WERI-Rb-1 (cell line): ENCODE data around the gene FMC1.

ENCODE experiments used
- DNase-seq: peaks from one replicate; pipeline ENCODE4 v3.0.0-alpha.2; 2020
- H3K27ac ChIP-seq: fragments of 250-450 bp; sonication (Bioruptor Pico); 2 replicates; pipeline ENCODE4 v1.5.1; 2020; ENCODE audit warnings: mild to moderate bottlenecking, moderate library complexity
- H3K27me3 ChIP-seq: fragments of 250-450 bp; sonication (Bioruptor Pico); 2 replicates; pipeline ENCODE4 v1.5.1; 2021; ENCODE audit warnings: mild to moderate bottlenecking, low read depth, moderate library complexity; ENCODE audit not compliant: insufficient read depth, severe bottlenecking
- H3K36me3 ChIP-seq: fragments of 250-450 bp; sonication (Bioruptor Pico); 2 replicates; pipeline ENCODE4 v1.5.1; 2020; ENCODE audit warnings: mild to moderate bottlenecking, moderate library complexity
- H3K4me3 ChIP-seq: 2 replicates; pipeline ENCODE4 v1.5.1; 2011; ENCODE audit warnings: low read depth, mild to moderate bottlenecking, control low read depth, low read length
- H3K9me3 ChIP-seq: fragments of 250-450 bp; sonication (Bioruptor Pico); 2 replicates; pipeline ENCODE4 v1.5.1; 2021; ENCODE audit warnings: mild to moderate bottlenecking, moderate library complexity; ENCODE audit not compliant: severe bottlenecking
- TF ChIP-seq, protein P1 (sequence below): IDR thresholded peaks from 2 replicates; pipeline ENCODE4 v1.5.1; 2011; ENCODE audit warnings: low read depth, mild to moderate bottlenecking, control low read depth, inconsistent platforms, low read length

FMC1 gene

GRCh38 chr7:139341058-139341775 is at the start of gene FMC1:
FMC1 (plus strand) TSS chr7:139341337; CDS start chr7:139341385, 48 bp downstream.
- DNase-seq: peak; percentile 95
- Histone ChIP-seq H3K9me3 (peaks cover 6% of the 10 kb centered on the region), H3K27ac (peak within 1 kb of the TSS; percentile 98), H3K4me3 (peak within 1 kb of the TSS; percentile 70), H3K27me3 (no peaks in the 10 kb centered on the region), H3K36me3 (peaks cover 11% of the 10 kb centered on the region; the same call in 1 of the 2 replicates)
- TF ChIP-seq, protein P1, sequence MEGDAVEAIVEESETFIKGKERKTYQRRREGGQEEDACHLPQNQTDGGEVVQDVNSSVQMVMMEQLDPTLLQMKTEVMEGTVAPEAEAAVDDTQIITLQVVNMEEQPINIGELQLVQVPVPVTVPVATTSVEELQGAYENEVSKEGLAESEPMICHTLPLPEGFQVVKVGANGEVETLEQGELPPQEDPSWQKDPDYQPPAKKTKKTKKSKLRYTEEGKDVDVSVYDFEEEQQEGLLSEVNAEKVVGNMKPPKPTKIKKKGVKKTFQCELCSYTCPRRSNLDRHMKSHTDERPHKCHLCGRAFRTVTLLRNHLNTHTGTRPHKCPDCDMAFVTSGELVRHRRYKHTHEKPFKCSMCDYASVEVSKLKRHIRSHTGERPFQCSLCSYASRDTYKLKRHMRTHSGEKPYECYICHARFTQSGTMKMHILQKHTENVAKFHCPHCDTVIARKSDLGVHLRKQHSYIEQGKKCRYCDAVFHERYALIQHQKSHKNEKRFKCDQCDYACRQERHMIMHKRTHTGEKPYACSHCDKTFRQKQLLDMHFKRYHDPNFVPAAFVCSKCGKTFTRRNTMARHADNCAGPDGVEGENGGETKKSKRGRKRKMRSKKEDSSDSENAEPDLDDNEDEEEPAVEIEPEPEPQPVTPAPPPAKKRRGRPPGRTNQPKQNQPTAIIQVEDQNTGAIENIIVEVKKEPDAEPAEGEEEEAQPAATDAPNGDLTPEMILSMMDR: peak; percentile 20; the same call in 1 of the 2 replicates

DNA sequence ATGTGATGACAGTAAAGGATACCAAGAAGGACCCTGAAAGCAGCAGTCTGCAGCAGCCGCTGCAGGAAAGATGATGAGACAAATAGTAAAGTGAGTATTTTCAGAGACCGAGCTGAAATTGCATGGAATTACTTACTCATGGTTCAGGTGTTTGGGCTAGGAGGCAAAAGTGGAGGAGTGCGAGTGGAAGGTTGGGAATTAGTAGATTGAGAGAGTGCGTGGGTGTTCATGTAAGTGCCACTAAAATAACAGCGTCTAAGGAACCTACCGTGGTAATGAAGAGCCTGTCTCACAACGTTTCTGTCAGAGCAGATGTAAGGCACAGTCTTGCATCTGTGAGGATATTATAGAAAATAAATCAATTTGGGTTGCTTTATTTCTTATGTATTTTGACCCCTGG is 48.3 kb upstream of the FMC1 start:
- H3K27me3 ChIP-seq: no peaks in the 10 kb centered on the region
- H3K36me3 ChIP-seq: peaks cover 3% of the 10 kb centered on the region
- no peak for DNase-seq
- TF ChIP-seq, protein P1: no peak
- H3K9me3 ChIP-seq: no peaks in the 10 kb centered on the region
- H3K4me3 ChIP-seq: no peak overlapping the region
- no peak overlapping the region; the same call in 1 of the 2 replicates for H3K27ac ChIP-seq

- H3K4me3 ChIP-seq: peak overlapping the region; percentile 33
- peaks cover 8% of the 10 kb centered on the region for H3K36me3 ChIP-seq
- TF ChIP-seq, protein P1: no peak
- peak overlapping the region; percentile 84 for H3K27ac ChIP-seq
- no peaks in the 10 kb centered on the region for H3K9me3 ChIP-seq
- no peaks in the 10 kb centered on the region for H3K27me3 ChIP-seq
- DNase-seq: peak; percentile 15
Observed at GRCh38 chr7:139293534-139293933, 47.6 kb upstream of the FMC1 start.

- Histone ChIP-seq H3K27ac (peak overlapping the region; percentile 84), H3K4me3 (peak overlapping the region; percentile 33), H3K27me3 (no peaks in the 10 kb centered on the region), H3K9me3 (no peaks in the 10 kb centered on the region), H3K36me3 (peaks cover 12% of the 10 kb centered on the region)
- TF ChIP-seq, protein P1: no peak
- DNase-seq: peak; percentile 55
Observed at GRCh38 chr7:139294241-139294640, 46.9 kb upstream of the FMC1 start.

- TF ChIP-seq, protein P1: no peak
- H3K36me3 ChIP-seq: peaks cover 12% of the 10 kb centered on the region
Observed at GRCh38 chr7:139294951-139295575, 46.1 kb upstream of the FMC1 start.

More at GRCh38 chr7:139294951-139295575, 46.1 kb upstream of the FMC1 start:
- Histone ChIP-seq H3K4me3 (peak overlapping the region; percentile 28), H3K9me3 (no peaks in the 10 kb centered on the region), H3K27ac (peak overlapping the region; percentile 84), H3K27me3 (no peaks in the 10 kb centered on the region)
- peak; percentile 16 for DNase-seq
